Osteocyte (in vitro differentiated cells): ENCODE results near the gene CDC14A. TPM values are rescaled to one million over a fixed set of nuclear protein-coding genes. Genes with fewer than 3 reads are reported as not detected.

ENCODE experiments used
- DNase-seq: peaks from one replicate; pipeline ENCODE4 v3.0.0; 2021; ENCODE audit warnings: mixed read lengths; ENCODE audit not compliant: unreplicated experiment; ENCODE audit errors: extremely low spot score
- H3K27ac Mint-ChIP-seq: one replicate; pipeline ENCODE4 v1.8.0; 2021; ENCODE audit warnings: mild to moderate bottlenecking, mixed read lengths; ENCODE audit not compliant: unreplicated experiment
- H3K27me3 Mint-ChIP-seq: one replicate; pipeline ENCODE4 v1.8.0; 2021; ENCODE audit warnings: mixed read lengths; ENCODE audit not compliant: unreplicated experiment
- H3K36me3 Mint-ChIP-seq: one replicate; pipeline ENCODE4 v1.8.0; 2021; ENCODE audit warnings: mixed read lengths; ENCODE audit not compliant: unreplicated experiment
- H3K4me1 Mint-ChIP-seq: one replicate; pipeline ENCODE4 v1.8.0; 2021; ENCODE audit warnings: mixed read lengths; ENCODE audit not compliant: unreplicated experiment
- H3K4me3 Mint-ChIP-seq: one replicate; pipeline ENCODE4 v1.8.0; 2021; ENCODE audit warnings: mild to moderate bottlenecking, moderate library complexity, mixed read lengths; ENCODE audit not compliant: unreplicated experiment
- H3K9me3 Mint-ChIP-seq: one replicate; pipeline ENCODE4 v1.8.0; 2021; ENCODE audit warnings: mixed read lengths; ENCODE audit not compliant: unreplicated experiment
- CTCF ChIP-seq: fragments of 200-600 bp; sonication (generic); IDR thresholded peaks from 2 replicates; pipeline ENCODE4 v1.5.0; 2021; ENCODE audit warnings: antibody characterized with exemption, mild to moderate bottlenecking, moderate library complexity
- total RNA-seq: library from RNA; stranded (reverse); gene quantifications from 2 replicates; pipeline ENCODE4 v1.2.1, GENCODE V29; 2021

CDC14A gene
- total RNA-seq, 1 donor from 2014 or later = 2.8 TPM

- Mint-ChIP-seq H3K27me3 (no peaks in the 10 kb centered on the region), H3K4me1 (no peaks in the 10 kb centered on the region), H3K9me3 (no peaks in the 10 kb centered on the region), H3K36me3 (peaks cover 6% of the 10 kb centered on the region), H3K4me3 (no peak overlapping the region), H3K27ac (no peak overlapping the region)
- no peak for TF ChIP-seq CTCF
- no peak for DNase-seq
Measured at GRCh38 chr1:100434831-100435230, 82.5 kb downstream of the CDC14A start.

- no peak overlapping the region for H3K4me3 Mint-ChIP-seq
- H3K36me3 Mint-ChIP-seq = peaks cover 6% of the 10 kb centered on the region
- H3K27me3 Mint-ChIP-seq = no peaks in the 10 kb centered on the region
- DNase-seq = no peak
- no peak for TF ChIP-seq CTCF
- no peaks in the 10 kb centered on the region for H3K4me1 Mint-ChIP-seq
- no peaks in the 10 kb centered on the region for H3K9me3 Mint-ChIP-seq
- no peak overlapping the region for H3K27ac Mint-ChIP-seq
Measured at GRCh38 chr1:100438375-100438774, 86.1 kb downstream of the CDC14A start.

- H3K9me3 Mint-ChIP-seq = no peaks in the 10 kb centered on the region
- DNase-seq = no peak
- TF ChIP-seq CTCF = no peak
- no peak overlapping the region for H3K27ac Mint-ChIP-seq
- H3K36me3 Mint-ChIP-seq = peaks cover 6% of the 10 kb centered on the region
- no peaks in the 10 kb centered on the region for H3K4me1 Mint-ChIP-seq
- H3K4me3 Mint-ChIP-seq = no peak overlapping the region
- H3K27me3 Mint-ChIP-seq = no peaks in the 10 kb centered on the region
Measured at GRCh38 chr1:100438789-100439188, 86.5 kb downstream of the CDC14A start.

- H3K27me3 Mint-ChIP-seq = no peaks in the 10 kb centered on the region
- no peak for DNase-seq
- H3K27ac Mint-ChIP-seq = no peak overlapping the region
- H3K9me3 Mint-ChIP-seq = no peaks in the 10 kb centered on the region
- no peak for TF ChIP-seq CTCF
- no peak overlapping the region for H3K4me3 Mint-ChIP-seq
- H3K36me3 Mint-ChIP-seq = peaks cover 1% of the 10 kb centered on the region
- no peaks in the 10 kb centered on the region for H3K4me1 Mint-ChIP-seq
Measured at GRCh38 chr1:100440075-100440809, 87.9 kb downstream of the CDC14A start.

GRCh38 chr1:100441146-100441545, 88.8 kb downstream of the CDC14A start:
- no peak for DNase-seq
- Mint-ChIP-seq H3K27ac (no peak overlapping the region), H3K4me1 (no peaks in the 10 kb centered on the region), H3K9me3 (no peaks in the 10 kb centered on the region), H3K4me3 (no peak overlapping the region), H3K27me3 (no peaks in the 10 kb centered on the region), H3K36me3 (peaks cover 1% of the 10 kb centered on the region)
- TF ChIP-seq CTCF = no peak
